Osteoblast (primary cell): ENCODE data around the gene SLC22A5. TPM values are rescaled to one million over a fixed set of nuclear protein-coding genes. Genes with fewer than 3 reads are reported as not detected.

ENCODE experiments used
- DNase-seq: peaks from one replicate; pipeline ENCODE4 v3.0.0; 2011; ENCODE audit warnings: low spot score, mixed read lengths; ENCODE audit not compliant: insufficient read length; ENCODE audit errors: missing footprints
- H2AFZ ChIP-seq: 2 replicates; pipeline ENCODE4 v1.6.0; 2011; ENCODE audit warnings: mild to moderate bottlenecking, low read length
- H3K27ac ChIP-seq: 2 replicates; pipeline ENCODE4 v1.5.1; 2011; ENCODE audit warnings: mild to moderate bottlenecking, low read depth, low read length, moderate library complexity
- H3K27me3 ChIP-seq: 2 replicates; pipeline ENCODE4 v1.6.0; 2012; ENCODE audit warnings: mild to moderate bottlenecking, control low read depth, inconsistent platforms, low read length, moderate library complexity; ENCODE audit not compliant: insufficient read depth
- H3K36me3 ChIP-seq: 2 replicates; pipeline ENCODE4 v1.5.1; 2011; ENCODE audit warnings: mild to moderate bottlenecking, low read length, control low read depth, moderate library complexity; ENCODE audit not compliant: insufficient read depth
- H3K4me1 ChIP-seq: 2 replicates; pipeline ENCODE4 v1.5.1; 2011; ENCODE audit warnings: mild to moderate bottlenecking, low read length, control low read depth, moderate library complexity; ENCODE audit not compliant: insufficient read depth
- H3K4me2 ChIP-seq: 2 replicates; pipeline ENCODE4 v1.6.0; 2011; ENCODE audit warnings: mild to moderate bottlenecking, low read length; ENCODE audit not compliant: insufficient read depth
- H3K4me3 ChIP-seq: fragments of 200-600 bp; sonication (generic); 3 replicates; pipeline ENCODE4 v1.5.1; 2012; ENCODE audit warnings: mild to moderate bottlenecking, low read length, inconsistent platforms; ENCODE audit not compliant: insufficient read depth
- H3K79me2 ChIP-seq: 2 replicates; pipeline ENCODE4 v1.6.0; 2012; ENCODE audit warnings: mild to moderate bottlenecking, low read length, control low read depth, inconsistent platforms; ENCODE audit not compliant: insufficient read depth
- H3K9me3 ChIP-seq: 2 replicates; pipeline ENCODE4 v1.5.1; 2011; ENCODE audit warnings: low read depth, low read length, control low read depth
- H4K20me1 ChIP-seq: 2 replicates; pipeline ENCODE4 v1.6.0; 2012; ENCODE audit warnings: mild to moderate bottlenecking, low read length, control low read depth; ENCODE audit not compliant: insufficient read depth
- CTCF ChIP-seq: IDR thresholded peaks from 2 replicates; pipeline ENCODE4 v1.5.1; 2011; ENCODE audit warnings: mild to moderate bottlenecking, low read depth, low read length, moderate library complexity; ENCODE audit errors: extremely low read depth
- total RNA-seq: library from RNA; depleted of rRNA; stranded (reverse); fragments of >200 nt; gene quantifications from 2 replicates; pipeline ENCODE4 v1.2.3, GENCODE V29; 2012

SLC22A5 gene
- total RNA-seq, 1 donor: 5.4 TPM

- Histone ChIP-seq H3K9me3 (no peaks in the 10 kb centered on the region), H3K27ac (no peak overlapping the region), H3K27me3 (no peaks in the 10 kb centered on the region), H4K20me1 (no peaks in the 10 kb centered on the region), H2AFZ (no peak overlapping the region), H3K4me3 (no peak overlapping the region), H3K4me1 (no peaks in the 10 kb centered on the region), H3K79me2 (no peaks in the 10 kb centered on the region), H3K36me3 (peaks cover 28% of the 10 kb centered on the region), H3K4me2 (no peak overlapping the region)
- no peak for DNase-seq
- no peak for TF ChIP-seq CTCF
These were observed 34.1 kb upstream of the SLC22A5 start for GRCh38 chr5:132335402-132335801.

GRCh38 chr5:132339502-132339901 lies 30.0 kb upstream of the SLC22A5 start:
- H4K20me1 ChIP-seq: no peaks in the 10 kb centered on the region
- no peak overlapping the region for H3K27ac ChIP-seq
- H3K27me3 ChIP-seq: no peaks in the 10 kb centered on the region
- no peak for DNase-seq
- no peaks in the 10 kb centered on the region for H3K4me1 ChIP-seq
- no peaks in the 10 kb centered on the region for H3K79me2 ChIP-seq
- no peaks in the 10 kb centered on the region for H3K9me3 ChIP-seq
- H3K4me3 ChIP-seq: no peak overlapping the region
- no peak for TF ChIP-seq CTCF
- H3K36me3 ChIP-seq: peaks cover 30% of the 10 kb centered on the region
- H3K4me2 ChIP-seq: no peak overlapping the region
- no peak overlapping the region for H2AFZ ChIP-seq

GRCh38 chr5:132342291-132343180 lies 27.0 kb upstream of the SLC22A5 start:
- no peaks in the 10 kb centered on the region for H3K4me1 ChIP-seq
- no peak overlapping the region for H3K4me2 ChIP-seq
- TF ChIP-seq CTCF: no peak
- no peaks in the 10 kb centered on the region for H3K9me3 ChIP-seq
- H3K27ac ChIP-seq: no peak overlapping the region
- H3K36me3 ChIP-seq: peaks cover 22% of the 10 kb centered on the region
- no peak for DNase-seq
- H2AFZ ChIP-seq: no peak overlapping the region
- H3K4me3 ChIP-seq: no peak overlapping the region
- H3K79me2 ChIP-seq: no peaks in the 10 kb centered on the region
- no peaks in the 10 kb centered on the region for H4K20me1 ChIP-seq
- H3K27me3 ChIP-seq: no peaks in the 10 kb centered on the region

- Histone ChIP-seq H3K9me3 (no peaks in the 10 kb centered on the region), H3K4me1 (no peaks in the 10 kb centered on the region), H2AFZ (no peak overlapping the region), H3K79me2 (no peaks in the 10 kb centered on the region), H3K27me3 (no peaks in the 10 kb centered on the region), H3K4me3 (no peak overlapping the region), H3K36me3 (peaks cover 18% of the 10 kb centered on the region), H4K20me1 (no peaks in the 10 kb centered on the region), H3K4me2 (no peak overlapping the region), H3K27ac (no peak overlapping the region)
- DNase-seq: no peak
- no peak for TF ChIP-seq CTCF
These were observed 24.6 kb upstream of the SLC22A5 start for GRCh38 chr5:132344775-132345514.
